MCF 10A (cell line): ENCODE results near the gene SLN. TPM values are rescaled to one million over a fixed set of nuclear protein-coding genes. Genes with fewer than 3 reads are reported as not detected.

Source experiments
- BruUV-seq: library from RNA; stranded (reverse); fragments of 400-500 nt; replicated peaks from 2 replicates; lab custom pipeline; 2021; lab: Mats Ljungman, UMichigan
- CTCF ChIA-PET: fragments of 300-600 bp; sonication (Branson Sonifier 250); formaldehyde crosslinking; extraction: SDS; loops from one replicate; lab custom pipeline; 2021; ENCODE audit warnings: antibody characterized with exemption, inconsistent platforms; lab: Yijun Ruan, JAX
- POLR2A ChIA-PET: fragments of 300-600, 350-650 bp; sonication (Branson Sonifier 250); formaldehyde crosslinking; extraction: SDS; loops from one replicate; lab custom pipeline; 2020; ENCODE audit warnings: antibody characterized with exemption, inconsistent platforms; lab: Yijun Ruan, JAX
- DNase-seq: peaks from one replicate; pipeline ENCODE4 v3.0.0-alpha.2; 2018; ENCODE audit not compliant: unreplicated experiment
- H3K27ac Mint-ChIP-seq: one replicate; pipeline ENCODE4 v1.8.0; 2022; ENCODE audit warnings: mild to moderate bottlenecking, low read depth, mixed read lengths; ENCODE audit not compliant: unreplicated experiment
- H3K27me3 Mint-ChIP-seq: one replicate; pipeline ENCODE4 v1.8.0; 2022; ENCODE audit warnings: mixed read lengths; ENCODE audit not compliant: insufficient read depth, unreplicated experiment
- H3K36me3 Mint-ChIP-seq: one replicate; pipeline ENCODE4 v1.8.0; 2022; ENCODE audit warnings: mild to moderate bottlenecking, moderate library complexity, mixed read lengths; ENCODE audit not compliant: insufficient read depth, unreplicated experiment
- H3K4me1 Mint-ChIP-seq: one replicate; pipeline ENCODE4 v1.8.0; 2022; ENCODE audit warnings: mixed read lengths; ENCODE audit not compliant: insufficient read depth, unreplicated experiment
- H3K4me3 Mint-ChIP-seq: one replicate; pipeline ENCODE4 v1.8.0; 2022; ENCODE audit warnings: mild to moderate bottlenecking, moderate library complexity, mixed read lengths; ENCODE audit not compliant: unreplicated experiment
- H3K9me3 Mint-ChIP-seq: one replicate; pipeline ENCODE4 v1.8.0; 2022; ENCODE audit warnings: mixed read lengths; ENCODE audit not compliant: unreplicated experiment
- CTCF ChIP-seq: fragments of 200-600 bp; IDR thresholded peaks from one replicate; pipeline ENCODE4 v1.8.0; 2022; ENCODE audit warnings: antibody characterized with exemption, mild to moderate bottlenecking; ENCODE audit not compliant: unreplicated experiment
- intact Hi-C: fragments of 100-400 bp; cut with micrococcal nuclease; formaldehyde crosslinking; loops from 2 replicates; pipeline ENCODE4 v1.14.1; 2022
- total RNA-seq: library from RNA; stranded (reverse); gene quantifications from 2 replicates; pipeline ENCODE4 v1.2.3, GENCODE V29; 2022

Gene SLN
- total RNA-seq, 1 experiment from 2014 or later = not detected

- H3K27ac Mint-ChIP-seq = no peak overlapping the region
- no peak overlapping the region for H3K4me3 Mint-ChIP-seq
- CTCF ChIA-PET = interaction anchor here (1.1 kb wide), 1 partner anchor 64 kb away, joined by 4 read pairs; no protein-coding TSS in a partner anchor
- intact Hi-C loops = no loop called here
- no peak for TF ChIP-seq CTCF
- H3K9me3 Mint-ChIP-seq = no peaks in the 10 kb centered on the region
- no peaks in the 10 kb centered on the region for H3K4me1 Mint-ChIP-seq
- no peak for DNase-seq
- no peaks in the 10 kb centered on the region for H3K36me3 Mint-ChIP-seq
- POLR2A ChIA-PET = no interaction called here
- H3K27me3 Mint-ChIP-seq = peaks cover 84% of the 10 kb centered on the region
- BruUV-seq = no TSS peak
Observed at GRCh38 chr11:107752949-107753822, 41.3 kb upstream of the SLN start.

GRCh38 chr11:107752508-107752907 is 40.7 kb upstream of the SLN start:
- intact Hi-C loops = no loop called here
- BruUV-seq = no TSS peak
- H3K36me3 Mint-ChIP-seq = no peaks in the 10 kb centered on the region
- no peak overlapping the region for H3K4me3 Mint-ChIP-seq
- H3K9me3 Mint-ChIP-seq = no peaks in the 10 kb centered on the region
- H3K27ac Mint-ChIP-seq = no peak overlapping the region
- no peaks in the 10 kb centered on the region for H3K4me1 Mint-ChIP-seq
- ChIA-PET CTCF (interaction anchor here (1.1 kb wide), 1 partner anchor 63 kb away, joined by 4 read pairs; no protein-coding TSS in a partner anchor), POLR2A (no interaction called here)
- no peak for DNase-seq
- TF ChIP-seq CTCF = no peak
- peaks cover 90% of the 10 kb centered on the region for H3K27me3 Mint-ChIP-seq

DNA sequence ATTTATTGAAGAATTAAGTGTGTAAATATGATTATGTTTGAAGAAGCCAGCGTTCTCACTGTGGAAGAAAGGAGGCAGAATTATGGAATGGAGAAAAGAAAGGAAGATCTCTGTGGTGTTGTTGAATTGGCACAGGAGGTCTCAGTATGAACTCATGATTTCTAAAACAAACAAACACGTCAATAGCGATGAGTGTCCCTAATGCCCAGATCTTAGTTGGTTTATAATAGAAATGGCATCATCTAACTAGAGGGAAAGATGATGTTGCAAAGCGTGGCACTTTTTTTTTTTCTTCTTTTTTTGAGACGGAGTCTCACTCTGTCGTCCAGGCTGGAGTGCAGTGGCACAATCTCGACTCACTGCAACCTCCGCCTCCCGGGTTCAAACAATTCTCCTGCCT is 39.2 kb upstream of the SLN start:
- no peak for TF ChIP-seq CTCF
- intact Hi-C loops = no loop called here
- DNase-seq = no peak
- no peaks in the 10 kb centered on the region for H3K9me3 Mint-ChIP-seq
- no peak overlapping the region for H3K27ac Mint-ChIP-seq
- H3K4me1 Mint-ChIP-seq = no peaks in the 10 kb centered on the region
- no TSS peak for BruUV-seq
- no peaks in the 10 kb centered on the region for H3K36me3 Mint-ChIP-seq
- POLR2A ChIA-PET = no interaction called here
- CTCF ChIA-PET = interaction anchor here (0.6 kb wide), 1 partner anchor 198 kb away, joined by 4 read pairs; no protein-coding TSS in a partner anchor
- peaks cover 88% of the 10 kb centered on the region for H3K27me3 Mint-ChIP-seq
- H3K4me3 Mint-ChIP-seq = no peak overlapping the region

DNA sequence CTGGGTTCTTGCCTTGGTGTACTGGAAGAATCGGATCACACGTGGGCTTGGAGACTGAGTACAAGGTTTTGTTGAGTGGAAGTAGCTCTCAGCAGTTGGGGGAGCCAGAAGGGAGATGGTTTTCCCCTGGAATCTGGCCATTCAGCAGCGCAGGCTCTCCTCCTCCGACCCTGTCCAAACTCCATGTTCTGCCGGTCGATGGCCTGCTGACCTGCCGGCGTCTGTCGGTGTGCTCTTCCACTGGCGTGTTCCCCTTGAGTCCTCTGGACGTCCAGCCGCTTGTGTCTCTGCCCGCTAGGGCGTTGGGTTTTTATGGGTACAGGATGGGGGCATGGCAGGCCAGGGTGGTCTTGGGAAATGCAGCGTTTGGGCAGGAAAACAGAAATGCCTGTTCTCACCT is 38.5 kb upstream of the SLN start:
- peaks cover 86% of the 10 kb centered on the region for H3K27me3 Mint-ChIP-seq
- no peaks in the 10 kb centered on the region for H3K9me3 Mint-ChIP-seq
- no peak overlapping the region for H3K27ac Mint-ChIP-seq
- ChIA-PET POLR2A (no interaction called here), CTCF (no interaction called here)
- H3K4me3 Mint-ChIP-seq = no peak overlapping the region
- no peaks in the 10 kb centered on the region for H3K4me1 Mint-ChIP-seq
- no TSS peak for BruUV-seq
- intact Hi-C loops = no loop called here
- no peaks in the 10 kb centered on the region for H3K36me3 Mint-ChIP-seq
- DNase-seq = no peak
- no peak for TF ChIP-seq CTCF
